OCI-M1 (cell line): ENCODE measurements around the gene SVOP.

Source experiments
- DNase-seq: peaks from one replicate; lab custom pipeline; 2025; lab: John Stamatoyannopoulos, UW

The SVOP gene

GRCh38 chr12:108977360-108977759, 43.5 kb downstream of the SVOP start:
- no peak for DNase-seq

GRCh38 chr12:108975024-108975593, 45.8 kb downstream of the SVOP start:
- no peak for DNase-seq

- no peak for DNase-seq
These were observed 47.2 kb downstream of the SVOP start for GRCh38 chr12:108973629-108974152.

- no peak for DNase-seq
These were observed 48.5 kb downstream of the SVOP start for GRCh38 chr12:108972358-108972757.

- no peak for DNase-seq
These were observed 51.2 kb downstream of the SVOP start for GRCh38 chr12:108969622-108970021.

GRCh38 chr12:108967869-108968540, 52.9 kb downstream of the SVOP start:
- peak; percentile 57 for DNase-seq

GRCh38 chr12:108966378-108967151, 54.3 kb downstream of the SVOP start:
- DNase-seq: no peak

- DNase-seq: no peak
These were observed 55.0 kb downstream of the SVOP start for GRCh38 chr12:108965886-108966285.

GRCh38 chr12:108964371-108965352, 56.2 kb downstream of the SVOP start:
- DNase-seq: no peak

- DNase-seq: no peak
These were observed 58.6 kb downstream of the SVOP start for GRCh38 chr12:108962256-108962655.

GRCh38 chr12:108959748-108960655, 60.9 kb downstream of the SVOP start:
- no peak for DNase-seq

GRCh38 chr12:108955225-108955835, 65.5 kb downstream of the SVOP start:
- DNase-seq: no peak

GRCh38 chr12:108950991-108951739, 69.7 kb downstream of the SVOP start:
- peak; percentile 78 for DNase-seq

GRCh38 chr12:108949976-108950375, 70.9 kb downstream of the SVOP start:
- DNase-seq: no peak

- DNase-seq: no peak
These were observed 72.5 kb downstream of the SVOP start for GRCh38 chr12:108948367-108948766.

- no peak for DNase-seq
These were observed 73.8 kb downstream of the SVOP start for GRCh38 chr12:108947097-108947496.

- no peak for DNase-seq
These were observed 80.7 kb downstream of the SVOP start for GRCh38 chr12:108940138-108940537.

- DNase-seq: peak; percentile 60
These were observed 81.3 kb downstream of the SVOP start for GRCh38 chr12:108939594-108939993.

GRCh38 chr12:108938247-108938924, 82.5 kb downstream of the SVOP start:
- no peak for DNase-seq
